Measurements from ENCODE around the gene HTRA1. TPM values are rescaled to one million over a fixed set of nuclear protein-coding genes. Genes with fewer than 3 reads are reported as not detected.

Gene HTRA1
- polyA plus RNA-seq, 1 donor: 69.8 TPM

- no peaks in the 10 kb centered on the region for H3K27me3 ChIP-seq (ENCODE audit: control insufficient read depth, insufficient read depth, low read length)
- DNase-seq: no peak
- no peak overlapping the region for H3K4me3 ChIP-seq (ENCODE audit: low read length)
- H3K36me3 ChIP-seq (ENCODE audit: control insufficient read depth, insufficient read depth, low read length): no peaks in the 10 kb centered on the region
- H3K27ac ChIP-seq (ENCODE audit: low read length): peak overlapping the region; percentile 87
- peaks cover 71% of the 10 kb centered on the region for H3K4me1 ChIP-seq (ENCODE audit: control insufficient read depth, insufficient read depth, low read length)
- H3K9me3 ChIP-seq (ENCODE audit: control insufficient read depth, low read depth, low read length): no peaks in the 10 kb centered on the region
- no CpG with 5 or more reads among the region's 2 CpGs for WGBS (ENCODE audit: insufficient coverage, low lambda C conversion rate)
These were observed 88.3 kb downstream of the HTRA1 start for GRCh38 chr10:122549636-122550035.

DNA sequence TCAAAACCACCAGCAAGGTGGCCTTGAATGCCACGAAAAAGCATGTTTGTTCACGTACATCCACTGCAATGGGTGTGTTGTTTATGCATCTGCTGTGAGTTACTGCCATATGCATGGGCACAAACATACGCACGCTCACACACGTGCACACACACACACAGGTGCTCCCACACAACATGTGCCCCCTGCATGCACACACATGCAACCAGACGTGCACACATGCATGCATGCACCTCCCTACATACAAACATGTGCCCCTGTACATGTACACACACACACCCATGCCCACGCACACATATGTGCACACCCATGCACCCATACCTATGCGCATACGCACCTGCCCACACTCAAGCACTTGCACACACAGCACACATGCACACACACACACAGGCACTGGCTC lies 89.1 kb downstream of the HTRA1 start:
- Histone ChIP-seq H3K4me1 (ENCODE audit: control insufficient read depth, insufficient read depth, low read length) (peaks cover 68% of the 10 kb centered on the region), H3K27ac (ENCODE audit: low read length) (peak overlapping the region; percentile 87), H3K4me3 (ENCODE audit: low read length) (no peak overlapping the region), H3K9me3 (ENCODE audit: control insufficient read depth, low read depth, low read length) (no peaks in the 10 kb centered on the region), H3K27me3 (ENCODE audit: control insufficient read depth, insufficient read depth, low read length) (no peaks in the 10 kb centered on the region), H3K36me3 (ENCODE audit: control insufficient read depth, insufficient read depth, low read length) (no peaks in the 10 kb centered on the region)
- DNase-seq: no peak
- whole genome bisulfite sequencing (ENCODE audit: insufficient coverage, low lambda C conversion rate): no CpG with 5 or more reads among the region's 9 CpGs

GRCh38 chr10:122550983-122551382 lies 89.6 kb downstream of the HTRA1 start:
- no peak for DNase-seq
- Histone ChIP-seq H3K4me3 (ENCODE audit: low read length) (no peak overlapping the region), H3K27me3 (ENCODE audit: control insufficient read depth, insufficient read depth, low read length) (no peaks in the 10 kb centered on the region), H3K36me3 (ENCODE audit: control insufficient read depth, insufficient read depth, low read length) (no peaks in the 10 kb centered on the region), H3K4me1 (ENCODE audit: control insufficient read depth, insufficient read depth, low read length) (peaks cover 68% of the 10 kb centered on the region), H3K27ac (ENCODE audit: low read length) (no peak overlapping the region), H3K9me3 (ENCODE audit: control insufficient read depth, low read depth, low read length) (no peaks in the 10 kb centered on the region)
- WGBS (ENCODE audit: insufficient coverage, low lambda C conversion rate): no CpG with 5 or more reads among the region's 3 CpGs

DNA sequence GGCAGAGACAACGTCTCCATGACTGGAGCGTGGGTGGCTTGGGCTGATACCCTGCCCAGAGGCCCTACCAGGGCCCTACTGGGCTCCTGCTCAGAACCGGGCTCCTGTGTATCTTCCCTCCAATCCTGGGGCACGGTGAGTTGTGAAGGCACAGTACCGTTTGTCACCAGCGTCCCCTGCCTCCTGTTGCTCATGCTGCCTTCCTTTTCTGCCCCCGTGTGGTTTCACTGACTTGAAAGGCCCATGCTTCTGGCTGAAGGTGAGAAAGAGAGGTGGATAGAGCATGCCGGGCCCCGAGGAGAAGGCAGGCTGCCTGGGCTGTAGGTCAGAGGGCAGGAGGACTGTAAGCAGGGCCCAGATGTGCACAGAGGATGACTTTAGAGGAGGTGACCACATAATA lies 90.1 kb downstream of the HTRA1 start:
- 33% methylated on average over 1 of the region's 9 CpGs for WGBS (ENCODE audit: insufficient coverage, low lambda C conversion rate)
- Histone ChIP-seq H3K36me3 (ENCODE audit: control insufficient read depth, insufficient read depth, low read length) (no peaks in the 10 kb centered on the region), H3K4me1 (ENCODE audit: control insufficient read depth, insufficient read depth, low read length) (peaks cover 67% of the 10 kb centered on the region), H3K4me3 (ENCODE audit: low read length) (no peak overlapping the region), H3K9me3 (ENCODE audit: control insufficient read depth, low read depth, low read length) (no peaks in the 10 kb centered on the region), H3K27ac (ENCODE audit: low read length) (no peak overlapping the region), H3K27me3 (ENCODE audit: control insufficient read depth, insufficient read depth, low read length) (no peaks in the 10 kb centered on the region)
- DNase-seq: peak in 1 of 2 donors; percentile 46

DNA sequence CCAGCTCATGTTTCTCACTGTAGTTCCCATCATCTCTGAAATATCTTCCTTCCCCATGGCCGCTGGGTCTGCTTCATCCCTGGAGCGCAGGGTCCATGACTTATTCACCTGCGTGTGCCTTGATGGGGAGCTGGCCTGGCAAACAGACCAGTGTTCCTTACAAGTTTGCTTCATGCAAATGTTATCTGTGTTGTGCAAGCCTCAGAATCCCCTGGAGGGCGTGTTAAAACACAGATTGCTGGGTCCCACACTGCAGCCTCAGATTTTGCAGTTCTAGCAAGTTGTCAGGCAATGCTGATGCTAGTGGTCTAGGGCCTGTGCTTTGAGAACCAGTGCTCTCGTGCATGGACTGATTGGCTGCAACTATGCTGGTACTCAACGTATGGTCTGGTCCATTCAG lies 92.0 kb downstream of the HTRA1 start:
- no peak overlapping the region for H3K27ac ChIP-seq (ENCODE audit: low read length)
- H3K4me1 ChIP-seq (ENCODE audit: control insufficient read depth, insufficient read depth, low read length): peaks cover 60% of the 10 kb centered on the region
- no peak overlapping the region for H3K4me3 ChIP-seq (ENCODE audit: low read length)
- DNase-seq: peak in 1 of 2 donors; percentile 52
- no peaks in the 10 kb centered on the region for H3K27me3 ChIP-seq (ENCODE audit: control insufficient read depth, insufficient read depth, low read length)
- no peaks in the 10 kb centered on the region for H3K9me3 ChIP-seq (ENCODE audit: control insufficient read depth, low read depth, low read length)
- WGBS (ENCODE audit: insufficient coverage, low lambda C conversion rate): no CpG with 5 or more reads among the region's 6 CpGs
- no peaks in the 10 kb centered on the region for H3K36me3 ChIP-seq (ENCODE audit: control insufficient read depth, insufficient read depth, low read length)

DNA sequence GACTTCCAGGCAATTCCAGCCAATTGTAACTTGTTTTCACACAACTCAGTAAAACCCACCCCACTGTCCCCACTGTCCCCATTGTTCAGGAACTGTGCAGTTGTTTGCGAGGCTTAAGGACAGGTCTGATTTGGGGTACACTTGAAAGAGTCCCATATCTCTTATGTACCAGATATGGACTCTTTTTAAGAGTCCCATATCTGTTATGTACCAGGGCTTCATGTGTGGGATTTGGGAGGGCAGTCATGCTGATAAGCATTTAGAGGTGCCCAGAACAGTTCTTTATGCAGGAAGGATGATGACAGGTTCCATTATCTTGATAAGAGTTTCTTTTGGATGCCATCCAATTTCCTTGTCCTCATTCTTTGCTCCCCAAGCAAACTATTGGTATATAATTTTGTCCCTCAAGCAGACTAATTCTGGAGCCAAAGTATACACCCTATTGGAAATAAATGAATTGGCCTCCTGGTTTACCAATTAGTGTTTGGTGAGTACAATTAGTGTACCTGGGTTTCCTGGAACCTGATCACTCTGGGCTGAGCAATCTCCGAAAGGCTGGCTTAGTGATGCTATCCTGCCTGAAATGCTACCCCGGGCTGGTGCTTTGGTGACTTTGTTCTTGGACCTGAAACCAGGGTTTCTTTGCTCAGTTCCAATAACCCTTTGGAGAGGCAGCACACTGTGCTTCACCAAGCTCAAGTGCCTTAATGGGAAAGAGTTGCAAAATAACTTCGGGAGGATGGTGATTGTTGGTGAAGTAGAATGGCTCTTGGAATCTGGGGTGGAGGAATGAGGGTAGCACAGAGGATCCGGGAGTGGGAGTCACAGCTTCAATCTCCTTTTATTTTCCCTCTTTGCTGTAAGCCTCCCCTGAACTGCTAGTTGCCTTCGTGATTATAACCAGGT lies 93.0 kb downstream of the HTRA1 start:
- Histone ChIP-seq H3K27me3 (ENCODE audit: control insufficient read depth, insufficient read depth, low read length) (no peaks in the 10 kb centered on the region), H3K4me1 (ENCODE audit: control insufficient read depth, insufficient read depth, low read length) (peaks cover 52% of the 10 kb centered on the region), H3K27ac (ENCODE audit: low read length) (no peak overlapping the region), H3K4me3 (ENCODE audit: low read length) (no peak overlapping the region), H3K36me3 (ENCODE audit: control insufficient read depth, insufficient read depth, low read length) (no peaks in the 10 kb centered on the region), H3K9me3 (ENCODE audit: control insufficient read depth, low read depth, low read length) (no peaks in the 10 kb centered on the region)
- no peak for DNase-seq
- no CpG with 5 or more reads among the region's 6 CpGs for WGBS (ENCODE audit: insufficient coverage, low lambda C conversion rate)

DNA sequence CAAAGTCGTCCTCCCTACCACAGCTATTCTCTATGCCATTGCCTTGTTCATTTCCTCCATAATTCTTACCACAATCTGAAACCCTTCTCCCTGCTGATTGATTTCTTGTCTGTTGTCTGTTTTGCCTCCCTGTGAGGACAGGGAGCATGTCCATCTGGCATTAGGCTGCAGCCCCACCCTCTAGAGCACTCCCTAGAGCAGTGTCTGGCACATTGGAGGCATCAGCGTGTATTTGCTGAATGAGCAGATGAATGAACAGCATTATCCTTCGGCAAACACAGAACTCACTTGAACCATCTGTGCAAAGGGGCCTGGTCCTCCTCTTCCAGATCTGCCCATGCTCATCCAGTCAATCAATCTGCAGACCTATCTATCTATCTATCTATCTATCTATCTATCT lies 94.1 kb downstream of the HTRA1 start:
- WGBS (ENCODE audit: insufficient coverage, low lambda C conversion rate): 89% methylated on average over 1 of the region's 3 CpGs
- Histone ChIP-seq H3K9me3 (ENCODE audit: control insufficient read depth, low read depth, low read length) (no peaks in the 10 kb centered on the region), H3K27ac (ENCODE audit: low read length) (no peak overlapping the region), H3K4me1 (ENCODE audit: control insufficient read depth, insufficient read depth, low read length) (peaks cover 46% of the 10 kb centered on the region), H3K27me3 (ENCODE audit: control insufficient read depth, insufficient read depth, low read length) (no peaks in the 10 kb centered on the region), H3K36me3 (ENCODE audit: control insufficient read depth, insufficient read depth, low read length) (no peaks in the 10 kb centered on the region), H3K4me3 (ENCODE audit: low read length) (no peak overlapping the region)
- DNase-seq: no peak

GRCh38 chr10:122557516-122557915 lies 96.2 kb downstream of the HTRA1 start:
- peak in 1 of 2 donors; percentile 57 for DNase-seq
- WGBS (ENCODE audit: insufficient coverage, low lambda C conversion rate): no CpG with 5 or more reads among the region's 9 CpGs
- no peaks in the 10 kb centered on the region for H3K27me3 ChIP-seq (ENCODE audit: control insufficient read depth, insufficient read depth, low read length)
- no peak overlapping the region for H3K4me3 ChIP-seq (ENCODE audit: low read length)
- H3K9me3 ChIP-seq (ENCODE audit: control insufficient read depth, low read depth, low read length): no peaks in the 10 kb centered on the region
- H3K36me3 ChIP-seq (ENCODE audit: control insufficient read depth, insufficient read depth, low read length): no peaks in the 10 kb centered on the region
- H3K27ac ChIP-seq (ENCODE audit: low read length): no peak overlapping the region
- H3K4me1 ChIP-seq (ENCODE audit: control insufficient read depth, insufficient read depth, low read length): peaks cover 35% of the 10 kb centered on the region

DNA sequence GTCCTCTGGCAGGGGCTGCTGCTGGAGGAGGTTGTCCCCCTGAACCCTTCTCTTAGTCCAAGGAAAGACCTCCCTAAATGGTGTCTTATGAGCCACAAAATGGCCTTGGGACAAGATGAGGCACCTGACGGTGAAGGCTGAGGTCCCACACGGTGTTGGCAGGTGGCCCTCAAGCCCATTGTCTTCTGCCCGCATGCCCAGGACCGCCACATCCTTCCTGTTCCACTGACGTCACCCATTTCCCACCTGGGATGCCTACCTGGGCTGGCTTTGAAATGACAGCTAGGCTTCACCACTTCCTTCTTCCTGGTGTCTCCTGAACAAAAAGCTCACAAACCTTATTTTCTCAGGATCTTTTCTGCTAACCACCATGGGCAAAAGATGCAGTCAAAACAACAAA lies 97.1 kb downstream of the HTRA1 start:
- Histone ChIP-seq H3K27me3 (ENCODE audit: control insufficient read depth, insufficient read depth, low read length) (no peaks in the 10 kb centered on the region), H3K4me3 (ENCODE audit: low read length) (no peak overlapping the region), H3K9me3 (ENCODE audit: control insufficient read depth, low read depth, low read length) (no peaks in the 10 kb centered on the region), H3K36me3 (ENCODE audit: control insufficient read depth, insufficient read depth, low read length) (no peaks in the 10 kb centered on the region), H3K4me1 (ENCODE audit: control insufficient read depth, insufficient read depth, low read length) (peaks cover 29% of the 10 kb centered on the region), H3K27ac (ENCODE audit: low read length) (no peak overlapping the region)
- no CpG with 5 or more reads among the region's 5 CpGs for WGBS (ENCODE audit: insufficient coverage, low lambda C conversion rate)
- DNase-seq: no peak

GRCh38 chr10:122559228-122559627 lies 97.9 kb downstream of the HTRA1 start:
- no peaks in the 10 kb centered on the region for H3K9me3 ChIP-seq (ENCODE audit: control insufficient read depth, low read depth, low read length)
- no peaks in the 10 kb centered on the region for H3K36me3 ChIP-seq (ENCODE audit: control insufficient read depth, insufficient read depth, low read length)
- WGBS (ENCODE audit: insufficient coverage, low lambda C conversion rate): no CpG with 5 or more reads among the region's 2 CpGs
- no peaks in the 10 kb centered on the region for H3K27me3 ChIP-seq (ENCODE audit: control insufficient read depth, insufficient read depth, low read length)
- no peak overlapping the region for H3K27ac ChIP-seq (ENCODE audit: low read length)
- DNase-seq: no peak
- peaks cover 24% of the 10 kb centered on the region for H3K4me1 ChIP-seq (ENCODE audit: control insufficient read depth, insufficient read depth, low read length)
- H3K4me3 ChIP-seq (ENCODE audit: low read length): no peak overlapping the region

Measured in large intestine (tissue), 3 donors.